ENCODE measurements around the gene EPHB2. TPM values are rescaled to one million over a fixed set of nuclear protein-coding genes. Genes with fewer than 3 reads are reported as not detected.

Gene EPHB2
- total and polyA plus RNA-seq, 8 donors, result 0.13 to 88.1 (median 2.6) TPM; not detected in 1

- DNase-seq, result no peak
- no peak overlapping the region for H3K27ac ChIP-seq
- H3K4me3 ChIP-seq, result no peak overlapping the region
- H3K27me3 ChIP-seq, result peaks cover 0 to 14% (median 0%) of the 10 kb centered on the region in 3 donors
- no peaks in the 10 kb centered on the region for H3K36me3 ChIP-seq
- no peaks in the 10 kb centered on the region for H3K9me3 ChIP-seq
- WGBS, 5 donors, result 87 to 99% (median 91%) methylated on average over 5 of the region's 5 CpGs
- peaks cover 0 to 10% (median 7%) of the 10 kb centered on the region in 4 donors for H3K4me1 ChIP-seq
- intact Hi-C loops (cut with DNase I; ENCODE audit: low total_unique reads), result no loop called here
- no peak for TF ChIP-seq POLR2AphosphoS5 (IDR thresholded peaks at IDR 0.05)
- TF ChIP-seq, protein P1, sequence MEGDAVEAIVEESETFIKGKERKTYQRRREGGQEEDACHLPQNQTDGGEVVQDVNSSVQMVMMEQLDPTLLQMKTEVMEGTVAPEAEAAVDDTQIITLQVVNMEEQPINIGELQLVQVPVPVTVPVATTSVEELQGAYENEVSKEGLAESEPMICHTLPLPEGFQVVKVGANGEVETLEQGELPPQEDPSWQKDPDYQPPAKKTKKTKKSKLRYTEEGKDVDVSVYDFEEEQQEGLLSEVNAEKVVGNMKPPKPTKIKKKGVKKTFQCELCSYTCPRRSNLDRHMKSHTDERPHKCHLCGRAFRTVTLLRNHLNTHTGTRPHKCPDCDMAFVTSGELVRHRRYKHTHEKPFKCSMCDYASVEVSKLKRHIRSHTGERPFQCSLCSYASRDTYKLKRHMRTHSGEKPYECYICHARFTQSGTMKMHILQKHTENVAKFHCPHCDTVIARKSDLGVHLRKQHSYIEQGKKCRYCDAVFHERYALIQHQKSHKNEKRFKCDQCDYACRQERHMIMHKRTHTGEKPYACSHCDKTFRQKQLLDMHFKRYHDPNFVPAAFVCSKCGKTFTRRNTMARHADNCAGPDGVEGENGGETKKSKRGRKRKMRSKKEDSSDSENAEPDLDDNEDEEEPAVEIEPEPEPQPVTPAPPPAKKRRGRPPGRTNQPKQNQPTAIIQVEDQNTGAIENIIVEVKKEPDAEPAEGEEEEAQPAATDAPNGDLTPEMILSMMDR (IDR thresholded peaks at IDR 0.05), result no peak
- TF ChIP-seq POLR2A (IDR thresholded peaks at IDR 0.05), result no peak
- no peak for TF ChIP-seq EP300 (IDR thresholded peaks at IDR 0.05)
These were observed 93.2 kb downstream of the EPHB2 start for GRCh38 chr1:22803833-22804232.

DNA sequence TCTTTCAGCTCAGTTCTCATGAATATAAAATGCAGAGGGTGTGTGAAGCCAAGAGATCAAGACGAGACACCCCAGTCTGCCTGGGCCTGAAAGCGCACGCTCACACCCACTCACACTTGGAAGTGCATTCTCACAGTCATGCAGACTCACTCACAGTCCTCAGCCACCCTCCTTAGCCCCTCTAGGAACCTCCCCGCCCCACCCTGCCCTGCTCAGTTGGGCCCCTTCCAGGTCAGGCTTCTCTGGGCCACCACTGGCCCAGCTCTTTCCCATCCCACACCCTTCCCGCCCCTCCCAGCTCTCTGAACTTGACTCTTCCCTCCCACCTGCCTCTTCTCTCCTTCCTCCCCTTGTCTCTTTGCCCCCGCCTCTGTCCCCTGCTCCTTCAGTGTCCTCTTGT, 93.8 kb downstream of the EPHB2 start:
- no peak overlapping the region for H3K27ac ChIP-seq
- TF ChIP-seq, protein P1 (IDR thresholded peaks at IDR 0.05), result no peak
- no peak for TF ChIP-seq POLR2A (IDR thresholded peaks at IDR 0.05)
- peaks cover 0 to 14% (median 11%) of the 10 kb centered on the region in 4 donors for H3K4me1 ChIP-seq
- WGBS, 5 donors, result 47 to 74% (median 70%) methylated on average over 6 of the region's 6 CpGs
- no peaks in the 10 kb centered on the region for H3K36me3 ChIP-seq
- peaks cover 0 to 14% (median 0%) of the 10 kb centered on the region in 3 donors for H3K27me3 ChIP-seq
- DNase-seq, result no peak
- H3K4me3 ChIP-seq, result no peak overlapping the region
- intact Hi-C loops (cut with DNase I; ENCODE audit: low total_unique reads), result no loop called here
- H3K9me3 ChIP-seq, result no peaks in the 10 kb centered on the region

GRCh38 chr1:22804969-22805671, 94.5 kb downstream of the EPHB2 start:
- intact Hi-C loops (cut with DNase I; ENCODE audit: low total_unique reads), result no loop called here
- Histone ChIP-seq H3K27me3 (peaks cover 0 to 14% (median 0%) of the 10 kb centered on the region in 3 donors), H3K27ac (no peak overlapping the region), H3K4me1 (peaks cover 0 to 14% (median 11%) of the 10 kb centered on the region in 4 donors), H3K9me3 (no peaks in the 10 kb centered on the region), H3K36me3 (no peaks in the 10 kb centered on the region), H3K4me3 (no peak overlapping the region)
- no peak for DNase-seq
- 77 to 89% (median 82%) methylated on average over 6 to 7 of the region's 7 CpGs for WGBS, 5 donors
- TF ChIP-seq, protein P1 (IDR thresholded peaks at IDR 0.05), result no peak
- TF ChIP-seq POLR2AphosphoS5 (IDR thresholded peaks at IDR 0.05) (no peak), POLR2A (IDR thresholded peaks at IDR 0.05) (no peak), EP300 (IDR thresholded peaks at IDR 0.05) (no peak)

DNA sequence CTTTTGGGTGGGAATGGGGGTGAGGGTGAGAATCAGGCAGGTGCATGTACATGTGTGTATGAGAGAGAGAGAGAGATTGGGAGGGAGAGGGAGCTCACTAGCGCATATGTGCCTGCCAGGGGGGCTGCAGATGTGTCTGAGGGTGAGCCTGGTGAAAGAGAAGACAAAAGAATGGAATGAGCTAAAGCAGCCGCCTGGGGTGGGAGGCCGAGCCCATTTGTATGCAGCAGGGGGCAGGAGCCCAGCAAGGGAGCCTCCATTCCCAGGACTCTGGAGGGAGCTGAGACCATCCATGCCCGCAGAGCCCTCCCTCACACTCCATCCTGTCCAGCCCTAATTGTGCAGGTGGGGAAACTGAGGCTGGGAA, 95.0 kb downstream of the EPHB2 start:
- no peak overlapping the region for H3K4me3 ChIP-seq
- WGBS, 5 donors, result 89 to 94% (median 94%) methylated on average over 3 to 4 of the region's 4 CpGs
- DNase-seq, result no peak
- H3K4me1 ChIP-seq, result peaks cover 0 to 14% (median 11%) of the 10 kb centered on the region in 4 donors
- peaks cover 0 to 14% (median 0%) of the 10 kb centered on the region in 3 donors for H3K27me3 ChIP-seq
- TF ChIP-seq POLR2AphosphoS5 (IDR thresholded peaks at IDR 0.05) (no peak), POLR2A (IDR thresholded peaks at IDR 0.05) (no peak), EP300 (IDR thresholded peaks at IDR 0.05) (no peak)
- TF ChIP-seq, protein P1 (IDR thresholded peaks at IDR 0.05), result no peak
- H3K27ac ChIP-seq, result no peak overlapping the region
- no peaks in the 10 kb centered on the region for H3K36me3 ChIP-seq
- intact Hi-C loops (cut with DNase I; ENCODE audit: low total_unique reads), result no loop called here
- H3K9me3 ChIP-seq, result no peaks in the 10 kb centered on the region
